OCI-LY1 (cell line): ENCODE data around the gene TGFBR3L.

Source experiments
- EZH2 ChIP-seq: fragments of 200-600 bp; sonication (generic), shearing (Covaris generic); IDR thresholded peaks from 2 replicates; pipeline ENCODE4 v1.8.0; 2017; ENCODE audit warnings: borderline replicate concordance, mixed run types, mild to moderate bottlenecking, antibody characterized with exemption, low read length, moderate library complexity, mixed read lengths
- TF ChIP-seq, protein P1 (sequence below): fragments of 200-600 bp; sonication (generic), shearing (Covaris generic); IDR thresholded peaks from 2 replicates; pipeline ENCODE4 v1.5.1; 2017; ENCODE audit warnings: mild to moderate bottlenecking, antibody characterized with exemption, low read length, moderate library complexity, mixed read lengths

DNA sequence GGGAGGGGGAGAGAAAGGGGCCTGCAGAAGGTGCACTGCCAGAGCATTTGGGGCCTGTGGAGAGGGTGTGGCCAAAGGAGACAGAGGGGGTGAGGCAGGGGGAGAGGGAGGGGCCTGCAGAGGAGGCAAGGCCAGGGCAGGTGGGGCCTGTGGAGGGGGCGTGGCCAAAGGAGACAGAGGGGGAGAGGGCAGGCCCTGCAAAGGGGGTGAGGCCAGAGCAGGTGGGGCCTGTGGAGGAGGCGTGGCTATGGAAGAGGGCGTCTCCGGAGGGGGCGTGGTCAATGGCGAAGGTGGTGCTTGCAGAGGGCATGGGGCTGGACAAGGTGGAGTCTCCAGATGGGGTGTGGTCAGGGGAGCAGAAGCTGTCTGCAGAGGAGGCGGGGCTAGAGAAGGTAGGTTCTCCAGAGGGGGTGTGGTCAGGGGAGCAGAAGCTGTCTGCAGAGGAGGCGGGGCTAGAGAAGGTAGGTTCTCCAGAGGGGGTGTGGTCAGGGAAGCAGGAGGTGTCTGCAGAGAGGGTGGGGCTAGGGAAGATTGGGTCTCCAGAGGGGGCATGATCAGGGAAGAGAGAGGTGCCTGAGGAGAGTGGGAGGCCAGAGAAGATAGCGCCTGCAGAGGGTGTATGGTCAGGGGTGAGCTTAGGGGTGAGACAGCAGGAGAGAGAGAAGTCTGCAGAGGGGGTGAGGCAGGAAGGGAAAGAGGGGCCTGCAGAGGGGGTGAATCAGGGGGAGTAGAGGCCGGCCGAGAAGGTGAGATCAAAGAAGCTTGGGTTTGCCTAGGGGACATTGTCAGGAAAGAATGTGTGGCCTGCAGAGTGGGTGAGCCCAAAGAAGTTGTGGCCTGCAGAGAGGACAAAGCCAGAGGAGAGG lies 43.8 kb upstream of the TGFBR3L start:
- TF ChIP-seq, protein P1, sequence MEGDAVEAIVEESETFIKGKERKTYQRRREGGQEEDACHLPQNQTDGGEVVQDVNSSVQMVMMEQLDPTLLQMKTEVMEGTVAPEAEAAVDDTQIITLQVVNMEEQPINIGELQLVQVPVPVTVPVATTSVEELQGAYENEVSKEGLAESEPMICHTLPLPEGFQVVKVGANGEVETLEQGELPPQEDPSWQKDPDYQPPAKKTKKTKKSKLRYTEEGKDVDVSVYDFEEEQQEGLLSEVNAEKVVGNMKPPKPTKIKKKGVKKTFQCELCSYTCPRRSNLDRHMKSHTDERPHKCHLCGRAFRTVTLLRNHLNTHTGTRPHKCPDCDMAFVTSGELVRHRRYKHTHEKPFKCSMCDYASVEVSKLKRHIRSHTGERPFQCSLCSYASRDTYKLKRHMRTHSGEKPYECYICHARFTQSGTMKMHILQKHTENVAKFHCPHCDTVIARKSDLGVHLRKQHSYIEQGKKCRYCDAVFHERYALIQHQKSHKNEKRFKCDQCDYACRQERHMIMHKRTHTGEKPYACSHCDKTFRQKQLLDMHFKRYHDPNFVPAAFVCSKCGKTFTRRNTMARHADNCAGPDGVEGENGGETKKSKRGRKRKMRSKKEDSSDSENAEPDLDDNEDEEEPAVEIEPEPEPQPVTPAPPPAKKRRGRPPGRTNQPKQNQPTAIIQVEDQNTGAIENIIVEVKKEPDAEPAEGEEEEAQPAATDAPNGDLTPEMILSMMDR, result no peak
- no peak for TF ChIP-seq EZH2
